Ishikawa (cell line): ENCODE measurements around the gene PTPRN2.

Experiments used
- CEBPB ChIP-seq: IDR thresholded peaks from 2 replicates; pipeline ENCODE4 v1.6.1; 2012
- EGR1 ChIP-seq: IDR thresholded peaks from 2 replicates; pipeline ENCODE4 v1.6.1; 2012
- FOXM1 ChIP-seq: IDR thresholded peaks from 2 replicates; pipeline ENCODE4 v1.6.1; 2012; ENCODE audit warnings: low read depth, borderline replicate concordance
- MAX ChIP-seq: IDR thresholded peaks from 2 replicates; pipeline ENCODE4 v1.6.1; 2012

- no peak for TF ChIP-seq MAX
- TF ChIP-seq CEBPB: no peak
- TF ChIP-seq FOXM1: no peak
- no peak for TF ChIP-seq EGR1
Observed at GRCh38 chr7:158227258-158227984, 360.2 kb downstream of the PTPRN2 start.
